MCF 10A (cell line): ENCODE results near the gene ADPRM. TPM values are rescaled to one million over a fixed set of nuclear protein-coding genes. Genes with fewer than 3 reads are reported as not detected.

Experiments
- BruUV-seq: library from RNA; stranded (reverse); fragments of 400-500 nt; replicated peaks from 2 replicates; lab custom pipeline; 2021; lab: Mats Ljungman, UMichigan
- CTCF ChIA-PET: fragments of 300-600 bp; sonication (Branson Sonifier 250); formaldehyde crosslinking; extraction: SDS; loops from one replicate; lab custom pipeline; 2021; ENCODE audit warnings: antibody characterized with exemption, inconsistent platforms; lab: Yijun Ruan, JAX
- POLR2A ChIA-PET: fragments of 300-600, 350-650 bp; sonication (Branson Sonifier 250); formaldehyde crosslinking; extraction: SDS; loops from one replicate; lab custom pipeline; 2020; ENCODE audit warnings: antibody characterized with exemption, inconsistent platforms; lab: Yijun Ruan, JAX
- DNase-seq: peaks from one replicate; pipeline ENCODE4 v3.0.0-alpha.2; 2018; ENCODE audit not compliant: unreplicated experiment
- H3K27ac Mint-ChIP-seq: one replicate; pipeline ENCODE4 v1.8.0; 2022; ENCODE audit warnings: mild to moderate bottlenecking, low read depth, mixed read lengths; ENCODE audit not compliant: unreplicated experiment
- H3K27me3 Mint-ChIP-seq: one replicate; pipeline ENCODE4 v1.8.0; 2022; ENCODE audit warnings: mixed read lengths; ENCODE audit not compliant: insufficient read depth, unreplicated experiment
- H3K36me3 Mint-ChIP-seq: one replicate; pipeline ENCODE4 v1.8.0; 2022; ENCODE audit warnings: mild to moderate bottlenecking, moderate library complexity, mixed read lengths; ENCODE audit not compliant: insufficient read depth, unreplicated experiment
- H3K4me1 Mint-ChIP-seq: one replicate; pipeline ENCODE4 v1.8.0; 2022; ENCODE audit warnings: mixed read lengths; ENCODE audit not compliant: insufficient read depth, unreplicated experiment
- H3K4me3 Mint-ChIP-seq: one replicate; pipeline ENCODE4 v1.8.0; 2022; ENCODE audit warnings: mild to moderate bottlenecking, moderate library complexity, mixed read lengths; ENCODE audit not compliant: unreplicated experiment
- H3K9me3 Mint-ChIP-seq: one replicate; pipeline ENCODE4 v1.8.0; 2022; ENCODE audit warnings: mixed read lengths; ENCODE audit not compliant: unreplicated experiment
- CTCF ChIP-seq: fragments of 200-600 bp; IDR thresholded peaks from one replicate; pipeline ENCODE4 v1.8.0; 2022; ENCODE audit warnings: antibody characterized with exemption, mild to moderate bottlenecking; ENCODE audit not compliant: unreplicated experiment
- intact Hi-C: fragments of 100-400 bp; cut with micrococcal nuclease; formaldehyde crosslinking; loops from 2 replicates; pipeline ENCODE4 v1.14.1; 2022
- total RNA-seq: library from RNA; stranded (reverse); gene quantifications from 2 replicates; pipeline ENCODE4 v1.2.3, GENCODE V29; 2022

Gene ADPRM
- total RNA-seq, 1 experiment from 2014 or later = 9.8 TPM

DNA sequence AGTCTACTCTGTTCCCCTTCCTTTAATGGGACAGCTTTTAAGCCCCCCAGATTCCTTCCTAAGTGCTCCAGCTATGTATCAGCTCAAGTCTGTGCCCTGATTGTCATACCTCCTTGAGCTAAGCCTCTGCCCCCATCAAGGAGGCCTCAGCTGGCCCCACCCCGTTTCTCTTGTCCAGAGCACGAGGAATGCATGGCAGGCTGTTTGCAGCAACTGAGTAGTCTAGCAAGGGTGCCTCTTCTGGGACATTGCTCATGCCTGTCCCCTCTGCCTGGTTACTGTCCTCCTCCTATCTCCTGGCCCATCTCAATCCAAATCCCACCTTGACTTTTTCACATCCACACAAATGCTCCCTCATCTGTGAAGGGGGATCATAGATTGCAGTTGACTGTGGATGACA, 60.3 kb downstream of the ADPRM start:
- Mint-ChIP-seq H3K36me3 (no peaks in the 10 kb centered on the region), H3K4me3 (no peak overlapping the region), H3K4me1 (peaks cover 14% of the 10 kb centered on the region), H3K27me3 (peaks cover 20% of the 10 kb centered on the region), H3K9me3 (no peaks in the 10 kb centered on the region), H3K27ac (no peak overlapping the region)
- no TSS peak for BruUV-seq
- POLR2A ChIA-PET = no interaction called here
- DNase-seq = no peak
- CTCF ChIA-PET = interaction anchor here (0.6 to 2.0 kb wide), 3 partner anchors 15 to 801 kb away, joined by 3 to 7 read pairs (median 3); no protein-coding TSS in a partner anchor
- intact Hi-C loops = no loop called here
- no peak for TF ChIP-seq CTCF

- CTCF ChIA-PET = interaction anchor here (0.7 to 2.0 kb wide), 2 partner anchors 14 to 20 kb away, joined by 3 to 7 read pairs; no protein-coding TSS in a partner anchor
- no peak for TF ChIP-seq CTCF
- Mint-ChIP-seq H3K4me1 (peaks cover 14% of the 10 kb centered on the region), H3K9me3 (no peaks in the 10 kb centered on the region), H3K27me3 (peaks cover 20% of the 10 kb centered on the region), H3K4me3 (no peak overlapping the region), H3K36me3 (no peaks in the 10 kb centered on the region), H3K27ac (no peak overlapping the region)
- POLR2A ChIA-PET = no interaction called here
- no TSS peak for BruUV-seq
- no peak for DNase-seq
- intact Hi-C loops = no loop called here
These were observed 60.7 kb downstream of the ADPRM start for GRCh38 chr17:10758062-10758461.

Other genes starting within 250 kb of the ADPRM start
- not detected in 2 replicates for gene MYH4, start 228.0 kb upstream of the ADPRM start, total RNA-seq
- gene MYH1, start 179.1 kb upstream of the ADPRM start, total RNA-seq = not detected in 2 replicates
- gene MYH2, start 147.9 kb upstream of the ADPRM start, total RNA-seq = not detected in 2 replicates
- gene MYH3, start 40.3 kb upstream of the ADPRM start, total RNA-seq = 1.4 and 2.1 TPM in 2 replicates
- 55.8 and 58.8 TPM in 2 replicates for gene SCO1, start 61 bp upstream of the ADPRM start, total RNA-seq
- gene TMEM220, start 32.4 kb downstream of the ADPRM start, total RNA-seq = 0.96 and 1.1 TPM in 2 replicates
- not detected in 2 replicates for gene TMEM238L, start 106.5 kb downstream of the ADPRM start, total RNA-seq
- gene PIRT, start 140.5 kb downstream of the ADPRM start, total RNA-seq = not detected in 2 replicates